HCT116 (cell line): ENCODE measurements around the gene XPO4. TPM values are rescaled to one million over a fixed set of nuclear protein-coding genes. Genes with fewer than 3 reads are reported as not detected.

ENCODE experiments used
- ATAC-seq: fragments of 200-7000 bp; cut with Tn5 transposase; 2 replicates; pipeline ENCODE4 v1.9.1; 2020; ENCODE audit warnings: mild to moderate bottlenecking, moderate library complexity
- BruUV-seq: library from RNA; stranded (reverse); fragments of 400-500 nt; replicated peaks from 2 replicates; lab custom pipeline; 2021; lab: Mats Ljungman, UMichigan
- CTCF ChIA-PET: fragments of 300-600 bp; sonication (Branson Sonifier 250); formaldehyde crosslinking; loops from one replicate; lab custom pipeline; 2021; ENCODE audit warnings: antibody characterized with exemption; lab: Charles Lee
- POLR2A ChIA-PET: fragments of 300-600, 350-600 bp; sonication (Branson Sonifier 250); formaldehyde crosslinking; loops from one replicate; lab custom pipeline; 2021; ENCODE audit warnings: antibody characterized with exemption; lab: Charles Lee
- RAD21 ChIA-PET, 2 experiments: fragments of 300-600 bp; sonication (Branson Sonifier 250); formaldehyde crosslinking; loops; one replicate each; lab custom pipeline; 2023; ENCODE audit warnings: low total read pairs in 2 of 2; ENCODE audit not compliant: uncharacterized antibody in 2 of 2, unreplicated experiment in 2 of 2, low non-redundant PET in 1 of 2; lab: Charles Lee
- DNase-seq: peaks from one replicate; pipeline ENCODE4 v3.0.0-alpha.2; 2010; ENCODE audit warnings: low read depth, low spot score
- H2AFZ ChIP-seq: fragments of 200-600 bp; shearing (Covaris generic), sonication (generic); 2 replicates; pipeline ENCODE4 v1.6.1; 2017; ENCODE audit warnings: low read depth, mixed run types, mixed read lengths, antibody characterized with exemption, low read length; ENCODE audit not compliant: poor library complexity, severe bottlenecking
- H3K27ac ChIP-seq: 2 replicates; pipeline ENCODE4 v1.5.1; 2012; ENCODE audit warnings: low read depth, low read length
- H3K27me3 ChIP-seq: fragments of 200-600 bp; sonication (generic); 2 replicates; pipeline ENCODE4 v1.6.1; 2016; ENCODE audit warnings: mixed run types, low read length, mixed read lengths; ENCODE audit not compliant: insufficient read depth
- H3K36me3 ChIP-seq, 2 experiments: fragments of 200-500 bp in 1 of 2; fragments of 200-600 bp in 1 of 2; sonication (Bioruptor generic) in 1 of 2; sonication (generic) in 1 of 2; 2 replicates each; pipeline versions ENCODE4 v1.5.1 to v1.6.1; 2014 to 2016; ENCODE audit warnings: low read length in 2 of 2, inconsistent platforms in 1 of 2, mixed read lengths in 1 of 2, mixed run types in 1 of 2; ENCODE audit not compliant: insufficient read depth in 2 of 2, control insufficient read depth in 1 of 2
- H3K4me1 ChIP-seq, 2 experiments: fragments of 200-600 bp in 1 of 2; sonication (generic) in 1 of 2; 2 replicates each; pipeline versions ENCODE4 v1.5.1 to v1.6.1; 2012 to 2017; ENCODE audit warnings: low read length in 2 of 2, inconsistent platforms in 1 of 2, mild to moderate bottlenecking in 1 of 2, mixed read lengths in 1 of 2, mixed run types in 1 of 2, moderate library complexity in 1 of 2; ENCODE audit not compliant: insufficient read depth in 2 of 2, control insufficient read depth in 1 of 2
- H3K4me2 ChIP-seq: fragments of 200-600 bp; sonication (generic); 2 replicates; pipeline ENCODE4 v1.6.1; 2017; ENCODE audit warnings: mixed run types, low read length, mixed read lengths
- H3K4me3 ChIP-seq, 2 experiments: fragments of 200-600 bp in 1 of 2; sonication (generic) in 1 of 2; replicated peaks in 1 of 2; 2 replicates each; pipeline ENCODE4 v1.5.1; 2011 to 2016; ENCODE audit warnings: low read length in 2 of 2, control low read depth in 1 of 2, low read depth in 1 of 2, mild to moderate bottlenecking in 1 of 2, mixed read lengths in 1 of 2, mixed run types in 1 of 2
- H3K79me2 ChIP-seq: fragments of 200-600 bp; sonication (generic); 2 replicates; pipeline ENCODE4 v1.6.1; 2017; ENCODE audit warnings: mild to moderate bottlenecking, mixed run types, low read length, moderate library complexity, mixed read lengths; ENCODE audit not compliant: insufficient read depth
- H3K9ac ChIP-seq: fragments of 200-600 bp; sonication (generic); 2 replicates; pipeline ENCODE4 v1.6.1; 2016; ENCODE audit warnings: low read length, mixed read lengths
- H3K9me2 ChIP-seq: fragments of 200-600 bp; sonication (generic), shearing (Covaris generic); 2 replicates; pipeline ENCODE4 v1.6.1; 2017; ENCODE audit warnings: mixed run types, mild to moderate bottlenecking, moderate library complexity; ENCODE audit not compliant: insufficient read depth
- H3K9me3 ChIP-seq, 2 experiments: fragments of 200-500 bp in 1 of 2; fragments of 200-600 bp in 1 of 2; sonication (Bioruptor generic) in 1 of 2; sonication (generic) in 1 of 2; 2 replicates each; pipeline ENCODE4 v1.6.1; 2014 to 2017; ENCODE audit warnings: low read length in 2 of 2, mixed read lengths in 2 of 2, inconsistent platforms in 1 of 2, low read depth in 1 of 2, mild to moderate bottlenecking in 1 of 2, mixed run types in 1 of 2, moderate library complexity in 1 of 2; ENCODE audit not compliant: control insufficient read depth in 1 of 2, insufficient read depth in 1 of 2
- H4K20me1 ChIP-seq: fragments of 200-600 bp; sonication (generic), shearing (Covaris generic); 2 replicates; pipeline ENCODE4 v1.6.1; 2017; ENCODE audit warnings: mixed run types, mild to moderate bottlenecking, moderate library complexity; ENCODE audit not compliant: insufficient read depth
- CBX3 ChIP-seq: IDR thresholded peaks from 2 replicates; pipeline ENCODE4 v1.6.1; 2012; ENCODE audit warnings: low read depth
- EGR1 ChIP-seq: IDR thresholded peaks from 2 replicates; pipeline ENCODE4 v1.6.1; 2012; ENCODE audit warnings: low read depth
- EZH2 ChIP-seq: fragments of 200-600 bp; sonication (generic); IDR thresholded peaks from 2 replicates; pipeline ENCODE4 v1.6.1; 2017; ENCODE audit warnings: antibody characterized with exemption, mixed run types
- EZH2phosphoT487 ChIP-seq: fragments of 200-600 bp; IDR thresholded peaks from 2 replicates; pipeline ENCODE4 v1.6.1; 2018; ENCODE audit warnings: antibody characterized with exemption, borderline replicate concordance
- FOSL1 ChIP-seq: IDR thresholded peaks from 2 replicates; pipeline ENCODE4 v1.6.1; 2012; ENCODE audit warnings: low read depth
- JUND ChIP-seq: IDR thresholded peaks from 2 replicates; pipeline ENCODE4 v1.6.1; 2012
- POLR2A ChIP-seq: IDR thresholded peaks from 2 replicates; pipeline ENCODE4 v1.7.0; 2011; ENCODE audit warnings: borderline replicate concordance; ENCODE audit not compliant: insufficient read depth, insufficient read length; ENCODE audit errors: extremely low read depth
- POLR2AphosphoS5 ChIP-seq: IDR thresholded peaks from 2 replicates; pipeline ENCODE4 v1.6.1; 2011; ENCODE audit warnings: mild to moderate bottlenecking, low read depth, low read length, moderate library complexity
- RAD21 ChIP-seq: IDR thresholded peaks from 2 replicates; pipeline ENCODE4 v1.6.1; 2012; ENCODE audit warnings: low read depth, mild to moderate bottlenecking
- SIN3A ChIP-seq: IDR thresholded peaks from 2 replicates; pipeline ENCODE4 v1.6.1; 2012; ENCODE audit warnings: low read depth
- SP1 ChIP-seq: IDR thresholded peaks from 2 replicates; pipeline ENCODE4 v1.6.1; 2012; ENCODE audit warnings: low read depth
- SRF ChIP-seq: IDR thresholded peaks from 2 replicates; pipeline ENCODE4 v1.6.1; 2012; ENCODE audit warnings: low read depth
- TCF7L2 ChIP-seq: IDR thresholded peaks from 2 replicates; pipeline ENCODE4 v1.7.0; 2011; ENCODE audit warnings: borderline replicate concordance, inconsistent platforms; ENCODE audit not compliant: insufficient read depth, insufficient read length; ENCODE audit errors: extremely low read depth
- YY1 ChIP-seq: IDR thresholded peaks from 2 replicates; pipeline ENCODE4 v1.6.1; 2011; ENCODE audit warnings: low read length, low read depth, moderate library complexity, mild to moderate bottlenecking; ENCODE audit not compliant: insufficient replicate concordance; ENCODE audit errors: extremely low read depth
- ZNF274 ChIP-seq: fragments of 200-500 bp; sonication (Bioruptor generic); IDR thresholded peaks from 2 replicates; pipeline ENCODE4 v1.6.1; 2014; ENCODE audit warnings: mild to moderate bottlenecking, low read depth, low read length, inconsistent platforms
- intact Hi-C: fragments of 100-400 bp; cut with micrococcal nuclease; formaldehyde crosslinking; loops from 2 replicates; pipeline ENCODE4 v1.10.0; 2022
- total RNA-seq: library from RNA; stranded (reverse); gene quantifications from one replicate; pipeline ENCODE4 v1.2.1, GENCODE V29; 2021; ENCODE audit not compliant: unreplicated experiment
- TF ChIP-seq, protein P1 (sequence below): IDR thresholded peaks from 2 replicates; pipeline ENCODE4 v1.6.1; 2012
- TF ChIP-seq, protein P2 (sequence below): IDR thresholded peaks from 2 replicates; pipeline ENCODE4 v1.6.1; 2011; ENCODE audit warnings: mild to moderate bottlenecking, low read length, moderate library complexity; ENCODE audit not compliant: insufficient replicate concordance; ENCODE audit errors: extremely low read depth
- TF ChIP-seq, protein P3 (sequence below): IDR thresholded peaks from 2 replicates; pipeline ENCODE4 v1.6.1; 2012; ENCODE audit warnings: low read depth

The XPO4 gene
- total RNA-seq, 1 experiment from 2014 or later, result 29.7 TPM

DNA sequence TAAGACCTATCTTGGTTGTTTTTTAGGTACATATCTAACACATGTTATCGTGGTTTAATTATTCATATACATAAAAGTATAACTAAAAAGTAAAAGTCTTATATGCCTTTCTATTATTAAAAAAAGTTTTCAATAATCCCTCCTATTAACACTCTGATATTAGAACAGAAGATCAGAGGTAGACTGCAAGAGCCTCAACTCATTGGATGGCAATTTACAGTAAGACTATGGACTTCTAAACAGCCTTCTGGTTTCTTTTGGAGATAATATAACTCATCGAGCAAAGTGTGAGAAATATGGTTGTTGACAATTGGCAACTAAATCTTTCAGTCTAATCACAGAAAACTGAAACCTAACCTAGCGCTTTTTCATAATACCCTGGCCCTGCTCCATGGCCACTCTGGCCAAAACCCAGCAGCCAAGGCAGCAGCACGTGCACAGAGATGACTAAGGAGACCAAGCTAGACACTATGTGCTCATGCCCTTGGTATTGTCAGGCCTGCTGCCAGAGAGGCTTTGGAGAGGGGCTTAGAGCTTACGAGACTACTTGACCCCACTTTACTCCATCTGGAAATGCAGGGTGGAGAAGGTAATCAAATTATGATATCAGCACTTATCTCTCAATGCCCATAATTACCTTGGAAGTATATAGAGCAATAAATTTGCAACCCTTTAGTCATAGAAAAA, 88.2 kb downstream of the XPO4 start:
- Histone ChIP-seq H3K9ac (no peak overlapping the region), H3K4me2 (no peak overlapping the region), H4K20me1 (no peaks in the 10 kb centered on the region), H2AFZ (no peak overlapping the region), H3K9me2 (no peaks in the 10 kb centered on the region), H3K27me3 (no peaks in the 10 kb centered on the region), H3K79me2 (peaks cover 43% of the 10 kb centered on the region), H3K27ac (no peak overlapping the region), H3K9me3 (no peaks in the 10 kb centered on the region), H3K4me3 (no peak overlapping the region), H3K36me3 (peaks cover 0 to 9% of the 10 kb centered on the region in 2 experiments; a peak in 1 of 4 replicates), H3K4me1 (peaks cover 0 to 5% of the 10 kb centered on the region in 2 experiments; a peak in 1 of 4 replicates)
- TF ChIP-seq EZH2phosphoT487, result no peak
- no peak for TF ChIP-seq YY1
- no peak for TF ChIP-seq CBX3
- TF ChIP-seq POLR2AphosphoS5, result no peak
- no peak for TF ChIP-seq POLR2A
- no peak for TF ChIP-seq EZH2
- TF ChIP-seq TCF7L2, result no peak
- TF ChIP-seq JUND, result no peak
- TF ChIP-seq, protein P1, sequence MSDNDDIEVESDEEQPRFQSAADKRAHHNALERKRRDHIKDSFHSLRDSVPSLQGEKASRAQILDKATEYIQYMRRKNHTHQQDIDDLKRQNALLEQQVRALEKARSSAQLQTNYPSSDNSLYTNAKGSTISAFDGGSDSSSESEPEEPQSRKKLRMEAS, result no peak
- no peak for TF ChIP-seq FOSL1
- TF ChIP-seq, protein P2, sequence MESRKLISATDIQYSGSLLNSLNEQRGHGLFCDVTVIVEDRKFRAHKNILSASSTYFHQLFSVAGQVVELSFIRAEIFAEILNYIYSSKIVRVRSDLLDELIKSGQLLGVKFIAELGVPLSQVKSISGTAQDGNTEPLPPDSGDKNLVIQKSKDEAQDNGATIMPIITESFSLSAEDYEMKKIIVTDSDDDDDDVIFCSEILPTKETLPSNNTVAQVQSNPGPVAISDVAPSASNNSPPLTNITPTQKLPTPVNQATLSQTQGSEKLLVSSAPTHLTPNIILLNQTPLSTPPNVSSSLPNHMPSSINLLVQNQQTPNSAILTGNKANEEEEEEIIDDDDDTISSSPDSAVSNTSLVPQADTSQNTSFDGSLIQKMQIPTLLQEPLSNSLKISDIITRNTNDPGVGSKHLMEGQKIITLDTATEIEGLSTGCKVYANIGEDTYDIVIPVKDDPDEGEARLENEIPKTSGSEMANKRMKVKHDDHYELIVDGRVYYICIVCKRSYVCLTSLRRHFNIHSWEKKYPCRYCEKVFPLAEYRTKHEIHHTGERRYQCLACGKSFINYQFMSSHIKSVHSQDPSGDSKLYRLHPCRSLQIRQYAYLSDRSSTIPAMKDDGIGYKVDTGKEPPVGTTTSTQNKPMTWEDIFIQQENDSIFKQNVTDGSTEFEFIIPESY, result no peak
- no peak for TF ChIP-seq ZNF274
- TF ChIP-seq SRF, result no peak
- no peak for TF ChIP-seq SIN3A
- TF ChIP-seq EGR1, result no peak
- TF ChIP-seq, protein P3, sequence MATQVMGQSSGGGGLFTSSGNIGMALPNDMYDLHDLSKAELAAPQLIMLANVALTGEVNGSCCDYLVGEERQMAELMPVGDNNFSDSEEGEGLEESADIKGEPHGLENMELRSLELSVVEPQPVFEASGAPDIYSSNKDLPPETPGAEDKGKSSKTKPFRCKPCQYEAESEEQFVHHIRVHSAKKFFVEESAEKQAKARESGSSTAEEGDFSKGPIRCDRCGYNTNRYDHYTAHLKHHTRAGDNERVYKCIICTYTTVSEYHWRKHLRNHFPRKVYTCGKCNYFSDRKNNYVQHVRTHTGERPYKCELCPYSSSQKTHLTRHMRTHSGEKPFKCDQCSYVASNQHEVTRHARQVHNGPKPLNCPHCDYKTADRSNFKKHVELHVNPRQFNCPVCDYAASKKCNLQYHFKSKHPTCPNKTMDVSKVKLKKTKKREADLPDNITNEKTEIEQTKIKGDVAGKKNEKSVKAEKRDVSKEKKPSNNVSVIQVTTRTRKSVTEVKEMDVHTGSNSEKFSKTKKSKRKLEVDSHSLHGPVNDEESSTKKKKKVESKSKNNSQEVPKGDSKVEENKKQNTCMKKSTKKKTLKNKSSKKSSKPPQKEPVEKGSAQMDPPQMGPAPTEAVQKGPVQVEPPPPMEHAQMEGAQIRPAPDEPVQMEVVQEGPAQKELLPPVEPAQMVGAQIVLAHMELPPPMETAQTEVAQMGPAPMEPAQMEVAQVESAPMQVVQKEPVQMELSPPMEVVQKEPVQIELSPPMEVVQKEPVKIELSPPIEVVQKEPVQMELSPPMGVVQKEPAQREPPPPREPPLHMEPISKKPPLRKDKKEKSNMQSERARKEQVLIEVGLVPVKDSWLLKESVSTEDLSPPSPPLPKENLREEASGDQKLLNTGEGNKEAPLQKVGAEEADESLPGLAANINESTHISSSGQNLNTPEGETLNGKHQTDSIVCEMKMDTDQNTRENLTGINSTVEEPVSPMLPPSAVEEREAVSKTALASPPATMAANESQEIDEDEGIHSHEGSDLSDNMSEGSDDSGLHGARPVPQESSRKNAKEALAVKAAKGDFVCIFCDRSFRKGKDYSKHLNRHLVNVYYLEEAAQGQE, result no peak
- TF ChIP-seq SP1, result no peak
- TF ChIP-seq RAD21, result no peak
- DNase-seq (no peak), ATAC-seq (no peak)
- no TSS peak for BruUV-seq
- ChIA-PET CTCF (interaction anchor here (6.4 kb wide), 1 partner anchor 13 kb away, joined by 34 read pairs; no protein-coding TSS in a partner anchor), RAD21 (no interaction called here), POLR2A (no interaction called here)
- intact Hi-C loops, result no loop called here
